Omental fat pad (tissue), 4 donors: ENCODE results near the gene NSD1. TPM values are rescaled to one million over a fixed set of nuclear protein-coding genes. Genes with fewer than 3 reads are reported as not detected.

Experiments
- ATAC-seq: fragments of 150-250 bp; one replicate; pipeline ENCODE4 v1.9.1; 2016; ENCODE audit warnings: mild to moderate bottlenecking, moderate library complexity; ENCODE audit not compliant: low FRiP score
- DNase-seq: peaks from one replicate; pipeline ENCODE4 v3.0.0-alpha.2; 2019; ENCODE audit warnings: low spot score
- total RNA-seq, 4 donors: library from RNA; depleted of rRNA; stranded (reverse); fragments of >200 nt; gene quantifications; one replicate each; pipeline ENCODE4 v1.1.0, GENCODE V29; 2016
- TF ChIP-seq, protein P1 (sequence below), 3 donors: fragments of 450-650 bp; IDR thresholded peaks; one replicate each; pipeline ENCODE4 v1.5.1; 2016 to 2017; ENCODE audit warnings: antibody characterized with exemption in 3 of 3, mild to moderate bottlenecking in 3 of 3, moderate library complexity in 2 of 3

The NSD1 gene
- total RNA-seq, 4 donors from 2014 or later, result 32.3 to 52.6 (median 36.1) TPM

DNA sequence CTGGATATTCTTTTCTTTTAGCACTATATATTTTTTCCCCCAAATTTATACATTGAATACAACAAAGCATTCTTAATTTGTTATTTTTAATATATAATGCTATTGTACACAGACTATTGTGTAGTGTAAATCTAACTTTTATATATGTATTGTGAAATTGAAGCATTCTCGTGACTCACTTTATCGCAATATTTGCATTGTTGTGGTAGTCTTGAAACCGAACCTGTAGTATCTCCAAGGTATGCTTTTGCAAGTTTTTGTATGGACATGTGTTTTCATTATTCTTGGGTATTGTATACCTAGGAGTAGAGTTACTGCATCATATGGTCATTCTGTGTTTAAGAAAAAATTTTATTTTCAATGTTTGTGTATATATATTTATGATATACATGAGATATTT is 49.6 kb downstream of the NSD1 start:
- TF ChIP-seq, protein P1, sequence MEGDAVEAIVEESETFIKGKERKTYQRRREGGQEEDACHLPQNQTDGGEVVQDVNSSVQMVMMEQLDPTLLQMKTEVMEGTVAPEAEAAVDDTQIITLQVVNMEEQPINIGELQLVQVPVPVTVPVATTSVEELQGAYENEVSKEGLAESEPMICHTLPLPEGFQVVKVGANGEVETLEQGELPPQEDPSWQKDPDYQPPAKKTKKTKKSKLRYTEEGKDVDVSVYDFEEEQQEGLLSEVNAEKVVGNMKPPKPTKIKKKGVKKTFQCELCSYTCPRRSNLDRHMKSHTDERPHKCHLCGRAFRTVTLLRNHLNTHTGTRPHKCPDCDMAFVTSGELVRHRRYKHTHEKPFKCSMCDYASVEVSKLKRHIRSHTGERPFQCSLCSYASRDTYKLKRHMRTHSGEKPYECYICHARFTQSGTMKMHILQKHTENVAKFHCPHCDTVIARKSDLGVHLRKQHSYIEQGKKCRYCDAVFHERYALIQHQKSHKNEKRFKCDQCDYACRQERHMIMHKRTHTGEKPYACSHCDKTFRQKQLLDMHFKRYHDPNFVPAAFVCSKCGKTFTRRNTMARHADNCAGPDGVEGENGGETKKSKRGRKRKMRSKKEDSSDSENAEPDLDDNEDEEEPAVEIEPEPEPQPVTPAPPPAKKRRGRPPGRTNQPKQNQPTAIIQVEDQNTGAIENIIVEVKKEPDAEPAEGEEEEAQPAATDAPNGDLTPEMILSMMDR (IDR thresholded peaks at IDR 0.05), result no peak
- no peak for ATAC-seq
- DNase-seq, result no peak

- ATAC-seq, result no peak
- no peak for DNase-seq
- TF ChIP-seq, protein P1 (IDR thresholded peaks at IDR 0.05), result no peak
Measured at GRCh38 chr5:177183766-177184360, 50.3 kb downstream of the NSD1 start.

- DNase-seq, result no peak
- TF ChIP-seq, protein P1 (IDR thresholded peaks at IDR 0.05), result no peak
- no peak for ATAC-seq
Measured at GRCh38 chr5:177185993-177186392, 52.4 kb downstream of the NSD1 start.

GRCh38 chr5:177186645-177187044 is 53.1 kb downstream of the NSD1 start:
- TF ChIP-seq, protein P1 (IDR thresholded peaks at IDR 0.05), result no peak
- DNase-seq (no peak), ATAC-seq (no peak)

- ATAC-seq, result no peak
- TF ChIP-seq, protein P1 (IDR thresholded peaks at IDR 0.05), result no peak
- DNase-seq, result no peak
Measured at GRCh38 chr5:177188775-177189174, 55.2 kb downstream of the NSD1 start.

DNA sequence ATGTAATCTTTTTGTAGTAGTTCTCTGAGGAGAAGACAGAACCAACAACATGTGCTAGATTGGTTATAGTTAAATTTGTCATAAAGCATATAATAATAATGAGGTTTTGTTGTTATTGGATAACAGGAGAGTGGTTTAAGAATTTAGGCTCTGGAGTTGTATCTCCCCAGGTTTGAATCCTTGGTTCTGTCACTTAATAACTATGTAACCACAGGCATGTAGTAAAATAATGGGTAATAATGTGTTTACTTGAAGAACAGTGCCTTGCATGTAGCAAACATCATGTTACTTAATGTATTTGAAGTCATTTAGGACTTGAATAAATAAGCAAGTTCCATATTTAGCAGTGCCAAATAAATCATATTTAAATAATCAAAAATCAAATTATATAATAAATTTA is 55.8 kb downstream of the NSD1 start:
- TF ChIP-seq, protein P1 (IDR thresholded peaks at IDR 0.05), result no peak
- ATAC-seq (no peak), DNase-seq (no peak)

GRCh38 chr5:177189965-177190364 is 56.4 kb downstream of the NSD1 start:
- TF ChIP-seq, protein P1 (IDR thresholded peaks at IDR 0.05), result no peak
- DNase-seq (no peak), ATAC-seq (no peak)
